ENCODE measurements around the gene GTSE1.

- no peak for TF ChIP-seq SIN3A (IDR thresholded peaks at IDR 0.05; ENCODE audit: borderline replicate concordance, insufficient read depth, low read length)
- no peak for TF ChIP-seq POLR2AphosphoS5 (IDR thresholded peaks at IDR 0.05; ENCODE audit: low read depth, low read length)
- TF ChIP-seq REST (IDR thresholded peaks at IDR 0.05; ENCODE audit: insufficient read depth in 1 of 2, low read depth in 2 of 2, low read length in 2 of 2), result no peak
- no peak for TF ChIP-seq TAF1 (IDR thresholded peaks at IDR 0.05; ENCODE audit: borderline replicate concordance, insufficient read depth, low read length)
- TF ChIP-seq FOXP2 (optimal IDR thresholded peaks at IDR 0.05; ENCODE audit: borderline replicate concordance, extremely low read depth, extremely low read length, insufficient read depth), result no peak
Observed at GRCh38 chr22:46280063-46280817, 16.4 kb upstream of the GTSE1 start.
